NCI-H524 (cell line): ENCODE results near the gene REG4.

Source experiments
- DNase-seq, 2 experiments: peaks; one replicate each; lab custom pipeline; 2025; lab: John Stamatoyannopoulos, UW

The REG4 gene

DNA sequence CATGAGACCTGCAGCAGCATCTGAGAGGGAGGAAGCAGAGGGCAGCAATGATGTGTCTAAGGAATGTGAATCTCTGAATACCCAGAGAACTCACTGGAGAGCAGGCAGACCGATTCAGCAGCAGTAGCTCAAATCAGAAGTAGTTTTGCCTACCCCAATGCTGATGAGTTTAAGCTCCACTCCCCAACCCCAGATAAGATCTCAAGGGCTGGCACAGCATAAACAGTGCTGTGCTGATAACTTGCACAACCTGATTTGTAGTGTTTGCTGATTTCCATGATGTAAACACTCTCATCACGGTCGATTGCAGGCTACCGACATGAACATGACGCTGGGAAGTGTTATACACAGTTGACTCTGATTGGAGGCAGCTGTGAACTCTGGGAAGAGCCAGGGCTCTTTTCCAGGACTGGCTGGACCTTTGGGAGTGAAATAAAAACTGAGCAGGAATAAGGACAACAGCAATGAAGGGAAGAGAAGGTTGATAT lies 31.3 kb downstream of the REG4 start:
- DNase-seq, result no peak

DNA sequence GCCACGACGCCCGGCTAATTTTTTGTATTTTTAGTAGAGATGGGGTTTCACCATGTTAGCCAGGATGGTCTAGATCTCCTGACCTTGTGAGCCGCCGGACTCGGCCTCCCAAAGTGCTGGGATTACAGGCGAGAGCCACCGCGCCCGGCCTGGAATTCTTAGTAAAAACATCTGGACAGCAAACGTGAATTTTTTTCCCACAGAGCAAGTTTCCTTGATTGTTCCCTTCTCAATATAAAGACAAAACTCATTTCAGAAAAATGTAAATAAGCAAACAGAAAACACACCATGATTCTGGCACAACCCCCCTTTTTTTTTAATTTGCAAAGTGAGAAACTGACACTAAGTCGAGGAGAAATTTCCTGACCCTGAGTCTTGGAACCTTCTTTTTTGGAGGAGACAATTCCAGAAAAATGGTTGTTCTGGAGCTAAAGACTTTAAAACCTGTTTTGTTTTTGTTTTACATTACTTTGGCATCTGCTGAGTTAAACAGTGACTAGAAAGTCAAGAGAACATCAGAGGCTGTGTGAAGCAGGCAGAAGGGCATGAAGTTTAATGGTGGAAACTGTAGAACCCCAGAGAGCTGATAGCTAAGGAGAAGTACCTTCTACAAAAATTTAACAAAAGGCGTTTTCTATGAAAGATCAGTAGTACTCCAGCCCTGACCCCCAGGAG lies 32.2 kb downstream of the REG4 start:
- no peak for DNase-seq

DNA sequence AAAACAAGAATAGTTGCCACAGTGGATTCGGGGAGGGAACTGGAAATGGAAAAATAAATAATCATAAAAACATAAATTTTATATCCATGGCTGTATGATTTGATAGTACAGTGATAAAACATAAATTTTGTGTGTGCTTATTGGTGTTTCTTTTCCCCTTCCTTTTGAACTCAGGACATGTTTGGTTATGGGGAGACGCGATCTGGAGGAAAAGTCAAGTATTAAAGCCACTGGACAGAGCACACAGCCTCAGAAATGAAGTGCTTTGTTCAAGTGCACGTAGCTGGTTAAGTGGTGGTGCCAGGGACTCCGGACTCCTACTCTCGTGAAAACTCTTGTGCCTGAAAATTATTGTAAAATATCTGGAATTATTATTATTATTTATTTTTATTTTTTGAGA lies 32.9 kb downstream of the REG4 start:
- no peak for DNase-seq

DNA sequence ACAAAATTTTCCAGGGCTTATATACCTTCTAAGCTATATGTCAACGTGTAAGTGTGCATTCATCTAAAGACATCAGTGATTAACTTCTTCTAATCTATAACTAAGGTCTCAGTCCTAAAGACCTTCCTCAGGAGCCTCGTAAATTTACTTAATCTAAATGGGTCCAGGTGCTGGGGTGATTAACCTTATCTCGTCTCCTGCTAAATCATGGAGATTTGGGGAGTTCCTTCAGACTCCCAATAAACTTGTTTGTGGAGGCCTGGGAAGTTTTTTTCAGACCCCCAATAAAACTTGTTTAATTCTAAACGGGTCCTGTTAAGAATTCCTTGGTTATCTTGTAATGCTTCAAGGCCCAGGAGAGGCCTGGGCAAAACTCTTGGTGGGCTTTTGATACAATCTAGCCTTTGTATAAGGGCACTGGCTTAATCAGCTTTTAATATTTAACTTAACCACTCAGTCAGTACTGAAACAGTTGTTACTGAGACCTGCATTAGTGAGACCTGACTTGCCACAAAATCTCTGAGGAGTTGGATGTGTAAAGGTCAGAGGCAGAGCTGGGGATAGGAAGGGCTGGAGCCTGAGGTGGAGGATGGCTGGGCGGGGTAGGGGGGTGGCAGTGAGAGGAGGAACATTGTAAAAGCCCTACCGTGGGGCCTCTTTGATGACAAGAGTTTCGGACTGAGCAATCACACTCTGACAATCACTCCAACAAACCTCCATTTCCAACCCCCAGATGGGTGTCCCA lies 36.3 kb downstream of the REG4 start:
- no peak for DNase-seq

DNA sequence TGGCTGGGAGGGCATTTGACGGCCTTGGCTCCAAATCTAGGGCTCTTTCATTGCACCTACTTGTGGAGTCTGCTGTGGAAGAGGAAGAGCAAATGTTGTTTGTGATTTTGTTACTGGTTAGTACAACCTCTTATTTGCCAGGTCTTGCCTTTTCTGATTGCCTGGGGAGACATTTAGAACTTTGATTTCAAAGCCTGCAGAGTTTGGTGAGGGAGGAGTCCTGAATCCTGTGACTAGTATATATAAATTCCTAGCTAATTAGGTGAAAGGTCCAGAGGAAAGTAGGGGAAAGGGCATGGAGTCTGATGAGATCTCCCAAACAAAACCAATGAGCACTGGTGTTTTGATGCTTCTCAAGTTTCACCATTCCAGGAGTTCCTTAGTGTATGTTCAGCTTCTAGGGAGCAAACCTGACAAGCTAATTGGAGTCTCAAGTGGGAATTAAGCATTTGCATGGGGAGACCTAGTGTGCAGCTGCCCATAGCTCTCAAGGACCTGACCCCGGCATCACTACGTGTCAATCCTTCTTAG lies 37.5 kb downstream of the REG4 start:
- peak; percentile 69 to 88 for DNase-seq

DNA sequence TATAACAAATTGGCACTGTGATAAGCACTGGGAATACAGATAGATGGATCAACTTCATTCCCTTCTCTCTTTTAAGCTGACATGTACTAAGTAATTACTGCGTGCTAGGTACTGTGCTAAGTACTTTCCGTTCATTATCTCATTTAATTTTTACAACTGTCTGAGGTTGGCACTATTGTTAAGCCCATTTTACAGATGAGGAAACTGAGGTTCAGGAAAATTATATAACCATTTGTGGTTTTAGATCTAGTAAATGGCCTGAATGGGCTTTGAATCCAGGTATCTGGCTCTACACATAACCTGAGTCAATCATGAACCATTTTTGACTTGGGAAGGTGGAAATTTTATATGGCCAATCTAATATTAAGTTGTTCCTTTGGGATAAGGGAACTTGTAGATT lies 39.0 kb downstream of the REG4 start:
- no peak for DNase-seq

DNA sequence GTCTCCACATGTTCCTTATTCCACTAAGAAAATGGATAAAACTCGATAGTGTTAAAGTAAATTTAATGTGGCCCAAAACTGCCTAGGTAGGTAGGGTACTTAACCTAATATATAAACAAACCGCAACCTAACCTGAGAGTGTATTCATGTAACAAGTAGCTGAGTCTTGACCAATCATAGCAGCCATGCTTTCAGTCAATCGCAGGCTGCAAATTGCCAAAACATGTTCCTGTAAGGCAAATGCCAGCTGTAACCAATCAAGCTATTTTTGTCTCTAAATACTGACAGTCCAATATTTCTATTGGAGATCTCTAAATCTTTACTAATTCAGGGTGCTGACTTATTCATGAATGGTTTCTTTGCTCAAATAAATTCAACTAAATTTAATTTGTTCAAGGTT lies 39.5 kb downstream of the REG4 start:
- no peak for DNase-seq

DNA sequence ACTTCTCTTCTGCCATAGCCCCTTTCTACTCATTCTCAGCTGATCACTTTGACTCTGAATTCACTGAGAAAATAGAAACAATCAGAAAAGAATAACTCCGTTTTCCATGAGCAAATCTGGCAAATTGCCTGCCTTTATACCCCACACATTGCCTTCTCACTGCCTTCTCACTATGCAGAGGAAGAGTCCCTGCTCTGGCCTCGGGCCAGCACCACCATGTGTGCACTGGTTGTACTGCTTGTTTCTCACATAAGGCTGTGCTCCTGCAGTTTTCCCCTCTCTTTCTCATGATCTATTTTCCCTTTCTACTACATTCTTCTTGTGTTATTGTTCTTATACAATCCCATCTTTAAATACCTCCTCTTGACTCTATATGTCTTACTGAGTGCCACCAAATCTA lies 40.2 kb downstream of the REG4 start:
- DNase-seq, result peak in 1 of 2 experiments; percentile 6

DNA sequence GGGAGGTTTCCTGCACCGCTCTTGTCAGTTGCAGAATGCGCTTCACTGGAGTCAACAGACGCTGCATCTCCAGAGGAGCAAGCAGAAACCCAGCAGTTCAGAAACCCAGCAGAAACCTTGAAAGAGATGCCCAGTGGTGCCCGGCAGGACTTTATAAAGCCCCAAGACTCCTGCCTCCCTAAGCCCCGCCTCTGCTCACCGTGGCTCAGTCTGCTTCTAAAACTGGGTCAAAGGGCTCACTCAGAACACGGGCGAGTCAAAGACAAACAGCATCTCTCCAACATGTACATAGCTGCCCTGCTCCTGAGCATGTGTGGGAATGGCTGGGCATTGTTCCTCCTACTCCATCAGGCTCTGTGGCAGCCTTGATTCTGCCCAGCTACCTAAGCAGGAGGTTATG lies 42.5 kb downstream of the REG4 start, which contains the start of gene HMGCS2:
TSS of gene HMGCS2 (minus strand) at position 128 of the 400 bp plus-strand sequence. CDS start at position 67, 61 bp downstream.
- DNase-seq, result no peak

DNA sequence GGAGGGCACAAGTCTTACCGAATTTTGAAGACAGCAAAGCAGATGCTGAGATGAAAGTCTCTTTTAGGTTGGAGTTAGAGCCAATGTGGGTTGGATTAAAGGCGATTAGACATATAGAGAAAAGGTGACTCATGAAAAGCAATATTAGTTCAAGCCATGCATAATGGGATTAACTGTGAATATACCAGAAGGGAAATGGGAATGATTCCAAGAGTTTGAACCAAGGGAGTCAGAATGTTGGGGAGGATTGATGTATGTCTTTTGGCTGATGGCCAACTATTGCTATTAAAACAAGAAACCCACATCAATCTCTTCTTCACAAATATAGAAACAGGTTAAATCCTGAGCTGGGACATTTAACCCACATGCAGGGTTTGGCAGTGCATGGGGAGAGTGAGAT lies 43.8 kb downstream of the REG4 start:
- peak; percentile 31 to 36 for DNase-seq

DNA sequence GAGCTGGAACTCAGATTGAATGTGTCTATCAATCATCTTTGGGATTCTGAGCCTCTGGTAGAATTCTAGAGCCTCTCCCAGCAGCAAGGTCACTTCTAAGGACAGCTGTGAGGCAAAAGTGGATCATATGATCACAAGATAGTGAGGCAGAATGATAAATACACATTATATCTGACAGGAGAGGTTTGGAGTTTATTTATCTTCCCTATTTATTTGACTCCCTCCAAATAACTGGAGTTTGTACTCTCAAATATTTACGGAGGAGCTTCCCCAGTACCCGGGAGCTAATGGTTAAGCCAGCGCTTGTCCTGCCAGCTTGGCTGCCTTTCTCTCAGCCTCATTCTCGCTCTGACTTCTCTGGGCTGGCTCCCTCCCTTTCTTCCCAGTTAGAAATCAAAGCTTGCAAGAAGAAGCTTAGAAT lies 44.9 kb downstream of the REG4 start:
- no peak for DNase-seq

DNA sequence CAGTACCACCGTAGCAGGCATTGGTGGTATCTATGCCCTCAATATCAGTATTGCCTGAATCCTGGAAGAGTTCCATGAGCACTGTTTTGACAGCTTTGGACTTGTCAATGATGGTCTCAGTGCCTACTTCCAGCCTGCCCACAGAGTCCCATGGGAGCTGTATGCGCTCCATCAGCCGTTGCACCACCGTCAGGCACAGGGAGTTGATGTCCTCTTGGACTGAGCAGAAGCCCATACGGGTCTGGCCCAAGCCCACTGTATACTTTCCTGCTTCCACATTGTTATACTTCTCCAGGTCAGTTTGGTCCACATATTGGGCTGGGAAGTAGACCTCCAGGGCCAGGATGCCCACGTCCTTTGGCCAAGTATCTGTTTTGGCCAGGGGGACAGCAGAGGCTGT lies 47.0 kb downstream of the REG4 start:
- DNase-seq, result no peak

DNA sequence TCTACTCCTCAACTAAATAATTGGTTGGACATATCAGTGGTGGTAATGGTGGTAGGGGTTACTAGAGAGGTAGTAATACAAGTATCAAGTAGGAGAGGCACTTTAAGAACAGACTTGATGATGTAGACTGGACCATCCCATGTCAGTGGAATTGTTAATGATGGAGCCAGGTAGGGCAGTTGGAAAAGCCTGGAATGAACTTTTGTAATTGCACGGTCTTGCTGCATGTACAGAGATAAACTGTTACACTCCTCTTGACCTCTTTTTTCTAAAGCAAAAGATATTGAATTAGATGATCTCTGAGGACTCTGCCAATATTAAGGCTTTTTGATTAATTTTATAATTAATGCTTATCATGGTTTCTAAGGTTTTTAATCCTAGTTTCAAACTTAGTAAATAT lies 48.3 kb downstream of the REG4 start:
- no peak for DNase-seq

DNA sequence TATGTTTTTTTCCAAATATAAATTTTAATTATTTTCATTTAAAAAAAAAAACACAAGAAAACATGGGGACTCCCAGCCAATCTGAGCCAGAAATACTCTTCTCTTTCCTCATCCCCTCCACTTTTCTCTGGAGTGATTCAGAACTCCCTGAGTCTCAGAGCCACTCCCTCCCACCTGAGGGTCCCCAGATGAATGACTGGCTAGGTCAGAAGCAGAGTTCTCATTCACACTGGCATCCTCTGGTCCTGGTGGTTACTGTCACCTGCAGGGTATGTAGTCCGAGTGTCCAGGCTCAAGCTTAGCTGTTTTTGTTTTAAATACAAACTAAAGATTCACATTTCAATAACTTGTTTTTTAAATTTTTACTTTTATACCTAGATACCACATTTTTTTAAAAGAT lies 48.9 kb downstream of the REG4 start:
- DNase-seq, result no peak

DNA sequence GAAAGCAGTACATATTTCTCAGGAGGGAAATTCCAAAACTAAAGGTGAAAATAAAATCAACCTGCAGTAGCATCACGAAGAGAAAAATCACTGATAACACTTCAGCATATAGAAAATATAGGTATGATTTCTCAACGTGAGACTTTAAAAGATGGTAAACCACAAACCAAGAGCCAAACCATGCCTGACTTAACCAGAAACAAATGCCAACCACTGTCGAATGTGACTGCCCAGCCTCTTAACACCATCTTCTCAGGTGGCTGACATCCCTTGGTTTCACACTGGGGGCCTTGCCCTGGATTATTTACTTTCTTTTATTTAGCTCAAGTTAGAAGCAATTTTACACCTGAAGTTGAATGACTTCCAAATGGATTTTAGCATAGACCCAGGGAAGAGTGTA lies 52.7 kb downstream of the REG4 start:
- no peak for DNase-seq

DNA sequence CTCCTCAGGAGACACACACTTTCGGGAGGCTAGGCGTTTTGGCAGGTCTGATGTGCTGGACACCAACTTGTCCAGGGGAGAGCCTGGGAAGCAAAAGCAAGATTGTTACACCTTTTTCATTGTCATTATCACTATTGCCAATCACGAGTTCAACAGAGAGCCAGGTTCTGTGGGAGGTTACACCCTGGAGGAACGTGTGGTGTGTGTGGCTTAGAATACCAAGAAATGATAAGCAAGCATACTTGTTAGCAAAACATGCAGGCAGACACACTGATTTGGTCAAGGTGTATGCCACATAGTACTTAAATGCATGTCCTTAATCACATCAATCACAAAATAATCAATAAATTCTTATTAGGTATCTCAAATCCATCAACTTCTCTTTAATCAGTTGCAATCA lies 58.7 kb downstream of the REG4 start:
- DNase-seq, result no peak

DNA sequence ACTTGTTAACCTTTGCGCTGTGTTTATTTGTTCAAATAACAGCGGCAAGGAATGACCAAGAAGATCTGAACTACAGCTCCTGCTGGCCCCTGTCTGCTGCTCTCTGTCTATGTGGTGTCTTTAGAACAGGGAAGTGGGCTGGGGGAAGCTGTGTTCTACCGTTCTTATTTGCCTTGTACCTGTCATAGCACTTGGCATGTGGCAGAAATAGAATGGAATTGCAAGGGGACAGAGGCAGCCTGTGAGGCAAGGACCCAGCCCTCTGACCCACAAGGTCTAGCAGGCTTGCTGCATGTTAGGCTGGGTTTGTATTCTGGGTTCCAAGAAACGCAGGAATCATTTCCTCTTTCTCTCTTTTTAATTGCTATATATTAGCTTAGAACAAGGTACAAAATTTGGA lies 63.2 kb downstream of the REG4 start:
- no peak for DNase-seq

DNA sequence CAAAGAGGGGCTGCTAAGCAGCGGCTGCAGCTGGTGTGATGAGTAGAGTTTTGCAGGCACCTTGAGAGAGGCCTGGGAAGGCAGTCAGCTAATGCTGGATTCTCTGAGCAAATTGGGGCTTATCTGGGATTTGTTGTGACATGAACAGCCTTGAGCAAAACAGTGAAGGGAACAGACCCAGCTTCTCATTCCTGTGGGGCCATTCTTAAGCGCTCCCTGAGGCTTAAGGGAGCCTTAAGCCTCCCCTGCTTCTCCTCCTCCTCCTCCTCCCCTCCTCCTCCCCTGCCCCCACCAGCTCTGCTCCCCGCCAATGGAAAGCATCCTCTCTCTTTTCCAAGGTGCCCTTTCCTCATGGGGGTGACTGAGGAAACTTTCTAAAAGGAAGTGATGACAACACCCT lies 63.8 kb downstream of the REG4 start:
- no peak for DNase-seq

DNA sequence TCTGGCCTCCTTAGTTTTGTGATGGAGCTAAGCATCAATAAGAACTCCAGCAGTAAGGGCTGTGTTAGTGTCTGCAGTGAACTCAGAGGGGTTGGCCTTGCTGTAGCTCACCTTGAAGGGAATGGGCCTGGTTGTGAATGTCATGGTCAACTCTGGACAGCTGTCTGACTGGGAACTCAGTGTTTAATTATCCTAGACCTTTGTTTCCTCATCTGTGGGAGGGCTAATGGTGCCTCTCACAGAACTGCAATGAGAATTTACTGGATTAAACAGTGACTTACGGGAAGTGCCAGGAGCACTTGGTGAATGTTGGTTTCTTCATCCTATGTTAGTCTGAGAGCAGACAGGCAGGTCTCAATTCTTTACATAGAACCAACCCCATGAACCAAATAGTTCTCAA lies 66.2 kb downstream of the REG4 start:
- DNase-seq, result no peak

DNA sequence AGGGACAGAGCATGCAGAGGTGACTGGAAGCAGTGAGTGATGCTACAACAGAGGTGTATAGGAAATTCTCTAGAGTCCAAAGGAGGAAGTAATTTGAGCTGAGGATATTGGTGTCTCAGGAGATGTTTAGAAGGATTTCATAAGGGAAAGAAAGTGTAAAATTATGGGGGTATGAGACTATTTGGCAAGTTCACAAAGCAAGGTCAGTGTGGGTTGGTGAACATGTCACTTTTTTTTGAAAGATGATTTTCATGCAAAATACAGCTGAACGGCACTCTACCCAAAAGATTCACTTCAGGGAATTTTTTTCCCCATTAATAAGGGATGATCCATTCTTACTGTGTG lies 66.7 kb downstream of the REG4 start:
- DNase-seq, result no peak
